Activated T-cell treated with anti-CD3 and anti-CD28 coated beads, Interleukin-2, amount 50 U/mL, for 1 hour (primary cell): ENCODE data around the gene ESRRA.
A peak's percentile ranks its signal among the peaks of the same experiment; 100 is the strongest.

Experiments
- DNase-seq: peaks from one replicate; pipeline ENCODE4 v3.0.0-alpha.2; 2020

ESRRA gene

GRCh38 chr11:64334764-64335735 lies 29.7 kb downstream of the ESRRA start:
- no peak for DNase-seq

GRCh38 chr11:64337538-64338249 lies 32.4 kb downstream of the ESRRA start:
- no peak for DNase-seq

GRCh38 chr11:64338716-64339115 lies 33.4 kb downstream of the ESRRA start:
- no peak for DNase-seq

GRCh38 chr11:64339286-64339685 lies 34.0 kb downstream of the ESRRA start:
- DNase-seq, result no peak

GRCh38 chr11:64339754-64340408 lies 34.6 kb downstream of the ESRRA start, which contains the start of gene CCDC88B:
CCDC88B (plus strand) TSS chr11:64340204; CDS start chr11:64340267, 63 bp downstream.
- peak; percentile 82 for DNase-seq

GRCh38 chr11:64340671-64341335 lies 35.5 kb downstream of the ESRRA start:
- DNase-seq, result peak; percentile 83

GRCh38 chr11:64341429-64341828 lies 36.1 kb downstream of the ESRRA start:
- DNase-seq, result no peak

GRCh38 chr11:64341851-64342791 lies 36.8 kb downstream of the ESRRA start:
- DNase-seq, result peak; percentile 95

GRCh38 chr11:64342869-64343745 lies 37.8 kb downstream of the ESRRA start:
- no peak for DNase-seq

GRCh38 chr11:64343767-64344559 lies 38.6 kb downstream of the ESRRA start:
- no peak for DNase-seq

GRCh38 chr11:64344787-64345186 lies 39.5 kb downstream of the ESRRA start:
- DNase-seq, result no peak

- DNase-seq, result no peak
These were observed 42.0 kb downstream of the ESRRA start for GRCh38 chr11:64347193-64347867.

- DNase-seq, result no peak
These were observed 43.2 kb downstream of the ESRRA start for GRCh38 chr11:64348383-64349024.

GRCh38 chr11:64349025-64349387 lies 43.7 kb downstream of the ESRRA start:
- DNase-seq, result no peak

- DNase-seq, result no peak
These were observed 44.1 kb downstream of the ESRRA start for GRCh38 chr11:64349404-64349803.

GRCh38 chr11:64351136-64351631 lies 45.9 kb downstream of the ESRRA start:
- no peak for DNase-seq

- DNase-seq, result no peak
These were observed 47.0 kb downstream of the ESRRA start for GRCh38 chr11:64352099-64352994.
